Measurements from ENCODE around the gene WNT2B.

The WNT2B gene

DNA sequence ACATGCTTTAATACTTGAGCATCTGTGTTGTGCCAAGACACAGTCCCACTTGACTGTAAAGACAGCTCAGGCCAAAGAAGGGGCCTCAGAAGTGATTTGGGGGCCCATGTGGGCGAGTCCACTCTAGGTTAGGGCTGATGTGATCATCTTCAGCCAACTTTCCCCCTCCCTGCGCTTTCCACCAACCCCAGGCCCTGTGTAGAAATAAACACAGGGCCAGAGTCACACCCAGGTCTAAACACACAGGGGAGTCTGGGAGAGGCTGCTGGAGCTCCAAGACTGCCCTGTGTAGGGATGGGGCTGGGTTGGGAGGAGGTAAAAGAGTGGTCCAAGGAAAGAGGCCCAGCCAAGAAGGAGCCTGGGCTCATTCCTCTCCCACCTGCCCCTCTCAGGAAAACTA lies 2.5 kb upstream of the WNT2B start:
- TF ChIP-seq, protein P1, sequence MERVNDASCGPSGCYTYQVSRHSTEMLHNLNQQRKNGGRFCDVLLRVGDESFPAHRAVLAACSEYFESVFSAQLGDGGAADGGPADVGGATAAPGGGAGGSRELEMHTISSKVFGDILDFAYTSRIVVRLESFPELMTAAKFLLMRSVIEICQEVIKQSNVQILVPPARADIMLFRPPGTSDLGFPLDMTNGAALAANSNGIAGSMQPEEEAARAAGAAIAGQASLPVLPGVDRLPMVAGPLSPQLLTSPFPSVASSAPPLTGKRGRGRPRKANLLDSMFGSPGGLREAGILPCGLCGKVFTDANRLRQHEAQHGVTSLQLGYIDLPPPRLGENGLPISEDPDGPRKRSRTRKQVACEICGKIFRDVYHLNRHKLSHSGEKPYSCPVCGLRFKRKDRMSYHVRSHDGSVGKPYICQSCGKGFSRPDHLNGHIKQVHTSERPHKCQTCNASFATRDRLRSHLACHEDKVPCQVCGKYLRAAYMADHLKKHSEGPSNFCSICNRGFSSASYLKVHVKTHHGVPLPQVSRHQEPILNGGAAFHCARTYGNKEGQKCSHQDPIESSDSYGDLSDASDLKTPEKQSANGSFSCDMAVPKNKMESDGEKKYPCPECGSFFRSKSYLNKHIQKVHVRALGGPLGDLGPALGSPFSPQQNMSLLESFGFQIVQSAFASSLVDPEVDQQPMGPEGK (CRISPR knock-in tag; IDR thresholded peaks at IDR 0.05; ENCODE audit: borderline replicate concordance) = no peak
- TF ChIP-seq BACH2 (CRISPR knock-in tag; IDR thresholded peaks at IDR 0.05; ENCODE audit: borderline replicate concordance) (no peak), ZNF70 (CRISPR knock-in tag; IDR thresholded peaks at IDR 0.05) (no peak), RARB (CRISPR knock-in tag; IDR thresholded peaks at IDR 0.05) (no peak), ISL1 (CRISPR knock-in tag; IDR thresholded peaks at IDR 0.05) (no peak), TOX (CRISPR knock-in tag; IDR thresholded peaks at IDR 0.05; ENCODE audit: borderline replicate concordance) (no peak), ZC3H10 (CRISPR knock-in tag; IDR thresholded peaks at IDR 0.05) (no peak), PPARA (CRISPR knock-in tag; IDR thresholded peaks at IDR 0.05; ENCODE audit: borderline replicate concordance) (no peak), GLIS3 (CRISPR knock-in tag; IDR thresholded peaks at IDR 0.05) (no peak), CSDC2 (CRISPR knock-in tag; IDR thresholded peaks at IDR 0.05) (no peak), SNAI2 (CRISPR knock-in tag; IDR thresholded peaks at IDR 0.05) (no peak), ARNTL (CRISPR knock-in tag; IDR thresholded peaks at IDR 0.05; ENCODE audit: borderline replicate concordance, low read depth) (no peak), ZNF565 (CRISPR knock-in tag; conservative IDR thresholded peaks at IDR 0.05; ENCODE audit: low read depth) (no peak), ZFP30 (CRISPR knock-in tag; IDR thresholded peaks at IDR 0.05) (no peak)
- TF ChIP-seq, protein P2, sequence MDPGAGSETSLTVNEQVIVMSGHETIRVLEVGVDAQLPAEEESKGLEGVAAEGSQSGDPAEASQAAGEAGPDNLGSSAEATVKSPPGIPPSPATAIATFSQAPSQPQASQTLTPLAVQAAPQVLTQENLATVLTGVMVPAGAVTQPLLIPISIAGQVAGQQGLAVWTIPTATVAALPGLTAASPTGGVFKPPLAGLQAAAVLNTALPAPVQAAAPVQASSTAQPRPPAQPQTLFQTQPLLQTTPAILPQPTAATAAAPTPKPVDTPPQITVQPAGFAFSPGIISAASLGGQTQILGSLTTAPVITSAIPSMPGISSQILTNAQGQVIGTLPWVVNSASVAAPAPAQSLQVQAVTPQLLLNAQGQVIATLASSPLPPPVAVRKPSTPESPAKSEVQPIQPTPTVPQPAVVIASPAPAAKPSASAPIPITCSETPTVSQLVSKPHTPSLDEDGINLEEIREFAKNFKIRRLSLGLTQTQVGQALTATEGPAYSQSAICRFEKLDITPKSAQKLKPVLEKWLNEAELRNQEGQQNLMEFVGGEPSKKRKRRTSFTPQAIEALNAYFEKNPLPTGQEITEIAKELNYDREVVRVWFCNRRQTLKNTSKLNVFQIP (CRISPR knock-in tag; IDR thresholded peaks at IDR 0.05; ENCODE audit: borderline replicate concordance, low read depth) = no peak
- TF ChIP-seq, protein P3, sequence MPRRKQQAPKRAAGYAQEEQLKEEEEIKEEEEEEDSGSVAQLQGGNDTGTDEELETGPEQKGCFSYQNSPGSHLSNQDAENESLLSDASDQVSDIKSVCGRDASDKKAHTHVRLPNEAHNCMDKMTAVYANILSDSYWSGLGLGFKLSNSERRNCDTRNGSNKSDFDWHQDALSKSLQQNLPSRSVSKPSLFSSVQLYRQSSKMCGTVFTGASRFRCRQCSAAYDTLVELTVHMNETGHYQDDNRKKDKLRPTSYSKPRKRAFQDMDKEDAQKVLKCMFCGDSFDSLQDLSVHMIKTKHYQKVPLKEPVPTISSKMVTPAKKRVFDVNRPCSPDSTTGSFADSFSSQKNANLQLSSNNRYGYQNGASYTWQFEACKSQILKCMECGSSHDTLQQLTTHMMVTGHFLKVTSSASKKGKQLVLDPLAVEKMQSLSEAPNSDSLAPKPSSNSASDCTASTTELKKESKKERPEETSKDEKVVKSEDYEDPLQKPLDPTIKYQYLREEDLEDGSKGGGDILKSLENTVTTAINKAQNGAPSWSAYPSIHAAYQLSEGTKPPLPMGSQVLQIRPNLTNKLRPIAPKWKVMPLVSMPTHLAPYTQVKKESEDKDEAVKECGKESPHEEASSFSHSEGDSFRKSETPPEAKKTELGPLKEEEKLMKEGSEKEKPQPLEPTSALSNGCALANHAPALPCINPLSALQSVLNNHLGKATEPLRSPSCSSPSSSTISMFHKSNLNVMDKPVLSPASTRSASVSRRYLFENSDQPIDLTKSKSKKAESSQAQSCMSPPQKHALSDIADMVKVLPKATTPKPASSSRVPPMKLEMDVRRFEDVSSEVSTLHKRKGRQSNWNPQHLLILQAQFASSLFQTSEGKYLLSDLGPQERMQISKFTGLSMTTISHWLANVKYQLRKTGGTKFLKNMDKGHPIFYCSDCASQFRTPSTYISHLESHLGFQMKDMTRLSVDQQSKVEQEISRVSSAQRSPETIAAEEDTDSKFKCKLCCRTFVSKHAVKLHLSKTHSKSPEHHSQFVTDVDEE (CRISPR knock-in tag; IDR thresholded peaks at IDR 0.05) = no peak
- TF ChIP-seq, protein P4, sequence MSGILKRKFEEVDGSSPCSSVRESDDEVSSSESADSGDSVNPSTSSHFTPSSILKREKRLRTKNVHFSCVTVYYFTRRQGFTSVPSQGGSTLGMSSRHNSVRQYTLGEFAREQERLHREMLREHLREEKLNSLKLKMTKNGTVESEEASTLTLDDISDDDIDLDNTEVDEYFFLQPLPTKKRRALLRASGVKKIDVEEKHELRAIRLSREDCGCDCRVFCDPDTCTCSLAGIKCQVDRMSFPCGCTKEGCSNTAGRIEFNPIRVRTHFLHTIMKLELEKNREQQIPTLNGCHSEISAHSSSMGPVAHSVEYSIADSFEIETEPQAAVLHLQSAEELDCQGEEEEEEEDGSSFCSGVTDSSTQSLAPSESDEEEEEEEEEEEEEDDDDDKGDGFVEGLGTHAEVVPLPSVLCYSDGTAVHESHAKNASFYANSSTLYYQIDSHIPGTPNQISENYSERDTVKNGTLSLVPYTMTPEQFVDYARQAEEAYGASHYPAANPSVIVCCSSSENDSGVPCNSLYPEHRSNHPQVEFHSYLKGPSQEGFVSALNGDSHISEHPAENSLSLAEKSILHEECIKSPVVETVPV (CRISPR knock-in tag; IDR thresholded peaks at IDR 0.05) = no peak
- ATAC-seq = no peak

DNA sequence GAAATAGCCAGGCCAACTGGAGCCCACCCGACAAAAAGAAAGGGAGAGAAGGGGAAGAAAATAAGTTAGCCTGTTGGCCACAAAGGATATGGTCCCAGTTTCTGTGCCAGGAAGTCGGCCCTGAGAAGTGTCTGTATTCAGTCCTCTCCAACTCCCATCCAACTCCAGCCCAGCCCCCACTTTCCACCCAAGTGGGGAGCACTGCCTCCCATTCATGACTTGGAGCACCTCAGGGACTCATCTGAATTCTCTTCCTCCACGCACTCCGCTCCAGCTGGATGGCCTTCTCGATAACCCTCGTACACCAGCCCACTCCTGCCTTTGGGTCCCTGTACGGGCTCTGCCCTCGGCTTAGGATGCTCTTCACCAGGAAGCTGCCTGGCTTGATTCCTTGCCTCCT lies 2.0 kb upstream of the WNT2B start:
- TF ChIP-seq BACH2 (CRISPR knock-in tag; IDR thresholded peaks at IDR 0.05; ENCODE audit: borderline replicate concordance) (no peak), ZNF70 (CRISPR knock-in tag; IDR thresholded peaks at IDR 0.05) (no peak), RARB (CRISPR knock-in tag; IDR thresholded peaks at IDR 0.05) (no peak), ISL1 (CRISPR knock-in tag; IDR thresholded peaks at IDR 0.05) (no peak), ZNF565 (CRISPR knock-in tag; conservative IDR thresholded peaks at IDR 0.05; ENCODE audit: low read depth) (no peak), SNAI2 (CRISPR knock-in tag; IDR thresholded peaks at IDR 0.05) (no peak), PPARA (CRISPR knock-in tag; IDR thresholded peaks at IDR 0.05; ENCODE audit: borderline replicate concordance) (no peak), ESRRG (CRISPR knock-in tag; IDR thresholded peaks at IDR 0.05) (no peak), TOX (CRISPR knock-in tag; IDR thresholded peaks at IDR 0.05; ENCODE audit: borderline replicate concordance) (no peak)
- TF ChIP-seq, protein P3 (CRISPR knock-in tag; IDR thresholded peaks at IDR 0.05) = no peak
- TF ChIP-seq, protein P2 (CRISPR knock-in tag; IDR thresholded peaks at IDR 0.05; ENCODE audit: borderline replicate concordance, low read depth) = no peak
- TF ChIP-seq, protein P4 (CRISPR knock-in tag; IDR thresholded peaks at IDR 0.05) = no peak

More for the DNA sequence above, 2.0 kb upstream of the WNT2B start:
- no peak for ATAC-seq

Measured in SK-N-SH treated with all-trans-retinoic acid at 6 μM for 48 hours (cell line).